DMS79 (cell line): ENCODE measurements around the gene MEF2C.
"Not testable (repeated sequence)": the region's sequence is repeated elsewhere in the genome, so short reads cannot be mapped to it uniquely, and the experiment has no call there.

ENCODE experiments used
- DNase-seq: peaks from one replicate; lab custom pipeline; 2025; lab: John Stamatoyannopoulos, UW

Gene MEF2C

GRCh38 chr5:88798933-88799332, 84.1 kb downstream of the MEF2C start:
- DNase-seq, result not testable (repeated sequence)

GRCh38 chr5:88793797-88794196, 89.2 kb downstream of the MEF2C start:
- not testable (repeated sequence) for DNase-seq

- no peak for DNase-seq
Observed at GRCh38 chr5:88792144-88792840, 90.7 kb downstream of the MEF2C start.

- no peak for DNase-seq
Observed at GRCh38 chr5:88787856-88788255, 95.1 kb downstream of the MEF2C start.

GRCh38 chr5:88786789-88787188, 96.2 kb downstream of the MEF2C start:
- DNase-seq, result no peak

GRCh38 chr5:88785746-88786565, 97.0 kb downstream of the MEF2C start:
- peak; percentile 50 for DNase-seq

GRCh38 chr5:88782571-88782970, 100.4 kb downstream of the MEF2C start:
- no peak for DNase-seq

- no peak for DNase-seq
Observed at GRCh38 chr5:88780736-88781135, 102.2 kb downstream of the MEF2C start.

GRCh38 chr5:88778736-88779135, 104.2 kb downstream of the MEF2C start:
- DNase-seq, result no peak

GRCh38 chr5:88776692-88777091, 106.3 kb downstream of the MEF2C start:
- no peak for DNase-seq

- no peak for DNase-seq
Observed at GRCh38 chr5:88772831-88773230, 110.2 kb downstream of the MEF2C start.

- DNase-seq, result no peak
Observed at GRCh38 chr5:88772047-88772446, 110.9 kb downstream of the MEF2C start.

- no peak for DNase-seq
Observed at GRCh38 chr5:88770276-88771257, 112.4 kb downstream of the MEF2C start.

GRCh38 chr5:88769165-88769564, 113.8 kb downstream of the MEF2C start:
- DNase-seq, result no peak

GRCh38 chr5:88768411-88768810, 114.6 kb downstream of the MEF2C start:
- DNase-seq, result no peak

- no peak for DNase-seq
Observed at GRCh38 chr5:88765798-88766197, 117.2 kb downstream of the MEF2C start.

- no peak for DNase-seq
Observed at GRCh38 chr5:88765171-88765570, 117.8 kb downstream of the MEF2C start.

- DNase-seq, result no peak
Observed at GRCh38 chr5:88761939-88762338, 121.0 kb downstream of the MEF2C start.

- DNase-seq, result no peak
Observed at GRCh38 chr5:88761269-88761850, 121.6 kb downstream of the MEF2C start.

- DNase-seq, result no peak
Observed at GRCh38 chr5:88760527-88760926, 122.5 kb downstream of the MEF2C start.

GRCh38 chr5:88758591-88758990, 124.4 kb downstream of the MEF2C start:
- no peak for DNase-seq

GRCh38 chr5:88758184-88758583, 124.8 kb downstream of the MEF2C start:
- no peak for DNase-seq
